ENCODE measurements around the gene PRR22.
"Not testable (repeated sequence)": the region's sequence is repeated elsewhere in the genome, so short reads cannot be mapped to it uniquely, and the experiment has no call there.

The PRR22 gene

DNA sequence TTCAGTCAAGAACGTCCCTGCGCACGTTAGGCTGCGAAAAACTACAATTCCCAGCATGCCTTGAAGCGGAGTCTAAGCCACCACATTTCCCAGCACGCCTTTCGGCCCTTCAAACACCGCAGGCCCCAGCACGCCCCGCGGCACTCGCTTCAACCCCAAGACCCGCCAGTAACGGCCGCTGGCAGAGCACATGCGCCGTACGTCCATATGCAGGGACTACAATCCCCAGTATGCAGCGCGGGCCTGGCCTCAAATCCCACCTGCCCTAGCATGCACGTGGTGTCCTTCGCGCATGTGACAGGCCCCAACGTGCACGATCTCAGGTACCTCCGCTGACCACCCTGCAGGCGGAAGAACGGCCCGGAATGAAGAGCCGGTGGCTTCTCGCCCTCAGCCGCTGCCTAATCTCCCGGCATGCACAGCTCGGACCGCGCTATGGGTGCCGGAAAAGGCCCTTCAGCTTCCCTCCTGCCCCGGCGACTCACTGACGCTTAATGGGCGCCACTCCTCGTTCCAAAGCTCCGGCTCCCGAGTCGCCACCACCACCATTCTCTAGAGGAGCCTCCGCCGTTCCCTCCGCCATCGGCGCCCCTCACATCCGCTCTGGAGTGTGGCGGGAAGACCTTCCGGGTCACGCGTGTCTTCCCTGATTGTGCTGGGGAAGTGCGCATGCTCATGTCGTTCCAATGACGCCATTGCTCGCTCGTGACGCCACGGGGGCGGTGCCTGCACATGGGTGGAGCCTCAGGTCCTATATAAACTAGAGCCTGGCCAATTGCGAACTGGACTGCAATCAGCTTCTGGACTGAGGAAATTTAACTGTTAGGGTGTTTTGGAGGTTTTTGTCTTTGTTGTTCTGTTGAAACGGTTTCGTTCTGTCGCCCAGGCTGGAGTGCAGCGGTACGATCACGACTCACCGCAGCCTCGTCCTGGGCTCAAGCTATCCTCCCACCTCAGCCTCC, 6.3 kb upstream of the PRR22 start, which contains the start of gene DUS3L:
Gene DUS3L, minus strand, starts transcription at position 605 of the 962 bp plus-strand sequence. Its CDS starts 22 bp downstream, at position 583.
- peak; percentile 91 for DNase-seq

DNA sequence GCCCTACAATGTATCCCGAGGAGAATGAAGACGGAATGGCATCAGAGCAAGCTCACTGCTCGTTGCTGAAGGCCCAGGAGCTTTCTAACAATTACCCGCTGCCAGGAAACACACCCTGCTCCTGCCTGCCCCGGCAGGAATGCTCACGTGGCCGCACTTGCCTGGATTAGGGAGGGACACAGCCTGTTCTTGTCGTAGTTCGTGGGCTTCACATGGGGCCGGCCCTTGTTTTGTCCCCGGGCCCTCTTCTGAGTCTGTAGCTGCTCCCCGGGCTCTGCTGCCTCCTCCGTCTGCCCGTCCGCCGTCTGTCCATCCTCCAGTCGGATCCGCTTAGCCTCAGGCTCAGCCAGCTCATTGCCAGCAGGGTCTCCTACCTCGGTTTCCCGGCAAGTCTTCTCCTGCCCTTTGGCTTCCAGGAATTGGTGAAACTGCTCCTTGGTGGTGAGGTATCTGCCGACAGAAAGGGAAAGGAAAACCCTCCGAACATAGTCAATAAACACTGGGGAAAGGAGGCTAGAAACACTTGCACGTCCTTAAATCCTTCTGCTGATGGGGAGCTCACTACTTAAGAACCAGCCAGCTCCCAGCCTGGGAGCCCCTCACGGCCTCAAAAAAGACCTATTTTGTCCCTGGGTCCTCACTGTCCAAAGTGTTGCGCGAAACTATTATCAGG, 5.5 kb upstream of the PRR22 start:
- DNase-seq = no peak

DNA sequence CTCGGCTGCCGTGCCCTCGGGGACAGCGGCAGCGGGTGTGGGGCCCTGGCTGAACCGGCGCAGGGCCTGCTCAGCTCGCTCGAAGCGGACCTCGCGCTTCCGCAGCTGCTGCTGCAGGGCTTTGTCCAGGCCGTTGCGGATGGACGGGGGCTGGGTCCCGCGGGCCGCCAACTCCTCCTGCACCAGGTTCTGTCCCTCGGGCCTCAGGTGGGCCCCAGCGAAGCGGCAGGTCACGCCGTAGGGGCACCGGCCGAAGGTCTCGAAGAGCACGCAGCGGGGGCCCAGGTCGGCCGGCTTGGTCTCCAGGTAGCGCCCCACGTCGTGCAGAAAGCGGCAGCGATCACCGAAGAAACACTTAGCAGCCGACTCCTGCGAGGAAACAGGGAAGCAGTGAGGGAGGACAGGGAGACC, 4.8 kb upstream of the PRR22 start:
- no peak for DNase-seq

DNA sequence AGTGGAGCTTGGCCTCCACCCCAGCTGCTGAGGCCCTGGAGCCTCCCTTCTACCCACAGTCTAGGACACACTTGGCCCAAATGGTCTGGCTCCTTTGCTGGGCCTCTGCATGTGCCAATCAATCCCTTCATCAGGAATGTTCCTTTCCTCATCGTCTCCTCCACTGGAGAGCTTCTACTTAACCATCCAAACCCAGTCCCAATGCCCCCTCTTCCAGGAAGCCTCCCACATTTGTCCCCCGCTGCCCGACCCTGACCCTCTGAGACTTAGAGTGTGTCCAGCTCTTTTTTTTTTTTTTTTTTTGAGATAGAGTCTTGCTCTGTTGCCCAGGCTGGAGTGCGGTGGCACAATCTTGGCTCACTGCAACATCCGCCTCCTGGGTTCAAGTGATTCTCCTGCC, 3.9 kb upstream of the PRR22 start:
- no peak for DNase-seq

DNA sequence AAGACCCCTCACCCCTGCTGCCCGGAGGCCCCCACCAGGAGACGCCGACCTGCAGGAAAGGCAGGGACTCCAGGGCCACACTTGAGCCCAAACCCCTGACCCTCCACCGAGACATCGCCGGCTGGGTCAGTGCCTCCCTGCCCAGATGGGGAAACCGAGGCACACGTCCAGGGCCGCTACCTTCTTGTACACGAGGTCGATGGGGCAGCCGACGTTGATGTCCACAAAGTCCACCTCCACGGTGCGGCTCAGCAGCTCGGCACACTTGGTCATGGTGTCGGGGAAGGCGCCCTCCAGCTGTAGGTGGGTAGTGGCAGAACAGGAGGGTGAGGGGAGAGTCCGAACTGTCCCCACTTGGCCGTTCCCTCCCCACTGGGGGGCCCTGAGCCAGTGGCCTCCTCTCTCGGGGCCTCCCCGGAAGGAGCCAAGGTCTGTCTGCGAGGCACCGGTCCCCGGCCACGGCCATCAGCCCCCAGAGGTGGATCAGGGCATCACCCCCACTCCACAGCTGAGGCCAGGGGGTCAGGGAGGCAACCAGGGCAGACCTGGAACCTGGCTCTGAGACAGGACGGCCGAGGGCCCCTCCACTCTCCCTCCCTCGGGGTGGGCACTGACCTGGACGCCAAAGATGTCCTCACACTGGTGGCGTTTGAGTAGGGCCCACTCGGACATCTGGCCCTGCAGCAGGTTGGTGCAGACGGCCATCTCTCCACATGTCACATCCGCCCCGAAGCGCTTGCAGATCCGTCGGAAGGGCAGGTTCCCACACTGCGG, 3.0 kb upstream of the PRR22 start:
- no peak for DNase-seq

DNA sequence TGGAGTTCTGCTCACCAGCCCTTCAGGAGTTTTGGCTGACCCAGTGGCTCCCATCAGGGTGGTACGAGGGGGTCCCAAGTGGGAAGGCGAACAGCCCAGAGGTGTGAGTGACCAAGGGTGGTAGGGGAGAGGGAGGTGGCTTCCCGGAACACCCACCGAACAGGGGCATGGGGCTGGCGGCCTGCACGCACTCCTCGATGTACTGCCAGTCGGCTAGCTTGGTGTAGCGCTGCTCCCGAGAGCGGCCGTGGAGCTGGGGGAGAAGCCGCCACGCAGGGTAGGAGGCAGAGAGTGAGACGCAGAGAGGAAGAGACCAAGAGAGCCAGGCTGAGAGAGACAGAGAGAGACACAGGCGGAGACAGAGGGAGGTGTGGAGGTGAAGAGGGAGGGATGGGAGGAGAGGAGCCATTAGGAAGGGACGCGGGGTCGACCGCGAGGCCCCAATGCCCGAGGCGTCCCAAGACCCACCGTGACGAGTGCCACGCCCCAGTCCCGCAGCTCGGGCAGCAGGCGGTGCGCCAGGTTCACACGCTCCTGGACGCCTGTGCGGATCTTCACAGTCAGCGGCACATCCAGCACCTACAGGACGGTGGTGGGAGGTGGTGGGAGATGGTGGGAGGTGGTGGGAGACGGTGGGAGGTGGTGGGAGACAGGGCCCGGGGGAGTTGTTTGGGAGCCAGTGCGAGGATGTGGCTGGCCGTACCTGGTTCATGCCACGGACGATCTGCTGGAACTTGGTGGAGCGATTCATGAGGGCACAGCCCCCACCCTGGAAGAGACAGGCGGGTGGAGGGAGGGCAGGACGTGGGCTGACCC, 2.3 kb upstream of the PRR22 start:
- DNase-seq = no peak

DNA sequence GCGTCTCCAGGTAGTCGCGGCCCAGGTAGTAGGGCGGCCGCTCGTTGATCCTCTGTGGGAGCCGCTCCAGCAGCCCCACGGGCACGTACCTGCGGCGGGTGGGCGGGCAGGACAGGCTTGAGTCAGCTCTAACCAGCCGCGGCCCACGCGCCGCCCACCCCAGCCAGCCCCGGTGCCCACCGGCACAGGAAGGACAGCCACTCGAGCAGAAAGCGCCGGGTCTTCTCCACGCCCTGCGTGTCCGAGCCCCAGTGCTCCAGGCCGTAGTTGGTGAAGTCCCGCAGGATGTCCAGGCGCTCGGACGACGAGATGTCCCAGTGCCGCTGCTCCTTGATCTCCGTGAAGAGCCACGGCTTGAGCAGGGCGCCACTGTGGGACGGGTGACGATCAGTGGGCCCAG, 877 bp upstream of the PRR22 start:
- DNase-seq = no peak

DNA sequence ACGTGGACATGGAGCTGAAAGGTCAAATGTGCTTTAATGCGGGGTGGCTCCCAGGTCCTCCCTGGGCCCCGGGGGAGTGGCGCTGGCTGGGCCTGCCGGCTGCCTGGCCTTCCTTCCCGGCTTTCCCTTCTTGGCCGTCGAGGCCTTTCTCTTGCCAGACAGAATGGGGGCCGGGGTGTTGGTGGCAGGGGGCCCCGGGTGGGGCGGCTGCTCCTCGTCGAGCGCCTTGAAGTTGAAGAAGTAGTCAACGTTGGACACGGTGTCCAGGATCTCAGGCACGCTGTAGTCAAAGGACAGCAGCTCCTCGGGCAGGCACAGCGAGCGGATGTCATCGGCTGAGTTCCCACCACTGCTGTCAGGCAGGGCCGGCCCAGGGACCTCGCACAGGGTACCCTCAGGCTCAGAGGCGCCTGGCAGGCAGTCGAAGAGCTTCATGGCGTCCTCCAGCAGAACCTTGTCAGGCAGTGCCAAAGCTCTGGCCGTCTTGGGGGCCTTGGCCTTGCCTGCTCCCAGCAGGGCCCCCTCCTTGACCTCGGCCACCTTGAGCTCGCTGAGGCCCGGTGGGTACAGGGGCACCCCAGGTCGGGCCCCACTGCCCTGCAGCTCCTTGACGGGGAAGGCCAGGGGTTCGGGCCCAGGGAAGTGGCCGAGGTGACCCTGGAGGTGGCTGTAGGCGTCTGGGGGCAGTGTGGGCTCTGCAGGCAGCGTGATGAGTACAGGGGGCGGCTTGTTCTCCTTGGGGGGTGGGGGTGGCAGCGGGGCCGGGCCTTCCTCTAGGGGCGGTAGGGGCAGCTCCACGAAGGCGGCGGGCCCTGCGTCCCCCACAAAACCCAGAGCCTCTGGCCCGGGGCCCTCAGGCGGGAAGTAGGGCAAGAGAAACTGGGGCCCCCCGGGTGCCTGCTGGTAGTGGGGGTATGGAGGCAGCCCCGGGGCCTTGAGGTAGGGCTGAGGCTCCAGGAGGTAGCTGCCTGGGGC, 1.3 kb downstream of the PRR22 start:
- DNase-seq = no peak

DNA sequence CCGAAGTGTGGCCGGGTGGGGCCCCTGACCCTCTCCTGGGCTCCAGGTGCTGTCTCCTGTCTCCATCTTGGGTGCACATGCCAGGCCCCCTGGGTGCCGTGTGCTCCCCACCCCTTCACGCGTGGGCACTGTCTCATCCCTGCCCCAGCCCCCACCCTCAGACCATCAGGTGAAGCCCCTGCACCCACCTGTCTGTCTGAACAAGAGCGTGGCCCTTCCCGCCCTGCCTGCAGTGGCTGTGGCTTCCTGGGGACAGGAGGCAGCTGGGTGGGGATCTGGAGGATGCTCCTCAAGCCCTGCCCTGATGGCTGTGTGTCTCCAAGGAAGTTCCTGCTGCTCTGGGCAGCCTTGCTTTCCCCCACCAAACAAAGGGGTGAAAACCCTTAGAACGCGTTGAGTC, 2.2 kb downstream of the PRR22 start:
- no peak for DNase-seq

DNA sequence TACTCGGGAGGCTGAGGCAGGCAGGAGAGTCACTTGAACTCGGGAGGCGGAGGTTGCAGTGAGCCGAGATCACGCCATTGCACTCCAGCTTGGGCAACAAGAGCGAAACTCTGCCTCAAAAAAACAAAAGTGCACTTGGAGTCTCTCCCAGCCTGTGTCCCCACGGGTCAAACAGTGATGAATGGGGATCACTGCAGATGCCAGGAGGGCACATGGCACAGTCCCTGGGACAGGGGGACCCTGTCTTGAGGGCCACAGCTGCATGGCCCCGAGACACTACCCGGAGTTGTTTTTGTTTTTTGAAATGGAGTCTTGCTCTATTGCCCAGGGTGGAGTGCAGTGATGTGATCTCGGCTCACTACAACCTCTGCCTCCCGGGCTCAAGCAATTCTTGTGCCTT, 3.6 kb downstream of the PRR22 start:
- DNase-seq = not testable (repeated sequence)

DNA sequence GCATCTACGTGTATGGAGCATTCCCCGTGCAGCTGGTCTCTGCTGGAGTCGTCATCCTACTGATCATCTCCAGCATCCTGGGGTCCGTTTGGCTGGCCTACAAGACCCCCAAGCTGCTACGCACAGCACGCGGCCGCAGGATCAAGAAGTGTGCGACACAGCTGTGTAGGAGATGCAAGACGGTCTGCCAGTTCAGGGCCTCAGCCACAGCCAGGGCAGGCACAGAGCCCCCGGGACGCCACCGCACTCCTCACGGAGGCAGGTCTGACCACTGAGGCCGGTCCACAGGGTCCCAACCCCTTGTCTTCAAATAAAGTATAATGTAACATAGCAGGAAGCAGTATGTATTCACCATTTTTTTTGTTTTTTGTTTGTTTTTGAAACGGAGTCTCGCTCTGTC, 6.1 kb downstream of the PRR22 start:
- DNase-seq = no peak

DNA sequence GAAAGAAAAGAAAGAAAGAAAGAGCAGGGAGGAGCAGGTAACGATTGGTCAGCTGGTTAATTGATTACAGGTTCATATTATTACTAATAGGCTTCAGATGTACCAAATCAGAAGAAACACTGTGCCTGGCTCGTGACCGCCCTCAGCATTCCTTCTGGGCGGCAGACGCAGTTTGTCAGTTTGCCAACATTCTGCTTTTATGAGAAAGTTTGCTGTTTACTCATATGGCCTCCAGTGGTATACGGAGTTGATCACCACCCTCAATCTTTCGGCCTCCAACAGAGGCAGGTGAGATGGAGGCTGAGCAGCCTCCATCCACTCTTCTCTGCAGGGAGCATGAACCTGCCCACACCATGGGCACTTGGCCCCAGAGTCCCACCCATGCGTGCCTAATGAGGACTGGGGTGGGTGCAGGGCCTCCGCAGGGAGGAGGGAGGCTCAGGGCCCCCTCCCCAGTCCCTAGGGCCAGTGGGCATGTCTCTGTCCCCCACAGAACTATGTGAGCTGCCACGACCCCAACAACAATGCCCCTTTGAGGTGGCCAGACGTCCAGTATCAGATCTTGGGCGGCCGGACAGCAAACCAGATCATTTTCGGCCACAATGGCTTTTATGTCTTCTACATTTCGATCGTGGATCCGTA, 8.8 kb downstream of the PRR22 start:
- DNase-seq = no peak

DNA sequence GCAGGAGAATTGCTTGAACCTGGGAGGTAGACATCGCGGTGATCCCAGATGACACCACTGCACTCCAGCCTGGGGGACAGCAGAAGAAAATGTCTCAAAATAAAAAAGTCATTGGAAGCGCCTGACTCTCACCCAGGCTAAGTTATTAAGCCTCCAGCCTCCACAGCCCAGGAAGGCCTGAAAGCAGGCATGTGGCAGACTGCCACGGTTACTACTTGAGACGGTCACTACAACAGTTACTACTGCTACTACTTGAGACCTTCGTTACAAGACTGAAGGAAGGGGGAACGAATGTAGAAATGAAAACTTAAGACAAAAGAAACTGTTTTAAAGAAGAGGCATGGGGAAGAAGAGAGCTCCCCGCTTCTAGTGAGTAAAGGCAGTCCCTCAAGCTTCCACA, 9.6 kb downstream of the PRR22 start:
- no peak for DNase-seq

DNA sequence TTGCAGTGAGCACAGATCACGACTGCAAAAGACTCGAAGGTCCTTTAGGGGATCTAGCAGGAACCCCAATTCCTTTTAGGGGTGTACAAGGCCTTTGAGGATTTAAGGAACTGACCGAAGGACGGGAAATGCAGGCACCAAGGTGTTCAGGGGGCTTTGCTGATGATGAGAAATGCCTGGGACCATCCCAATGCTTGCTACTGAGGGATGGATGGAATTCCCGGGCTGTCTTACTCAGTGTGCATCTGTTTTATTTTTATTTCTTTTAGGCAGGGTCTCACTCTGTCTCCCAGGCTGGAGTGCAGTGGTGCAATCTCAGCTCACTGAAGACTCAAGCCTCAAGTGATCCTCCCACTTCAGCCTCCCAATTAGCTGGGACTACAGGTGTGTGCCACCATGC, 11.3 kb downstream of the PRR22 start:
- DNase-seq = no peak

DNA sequence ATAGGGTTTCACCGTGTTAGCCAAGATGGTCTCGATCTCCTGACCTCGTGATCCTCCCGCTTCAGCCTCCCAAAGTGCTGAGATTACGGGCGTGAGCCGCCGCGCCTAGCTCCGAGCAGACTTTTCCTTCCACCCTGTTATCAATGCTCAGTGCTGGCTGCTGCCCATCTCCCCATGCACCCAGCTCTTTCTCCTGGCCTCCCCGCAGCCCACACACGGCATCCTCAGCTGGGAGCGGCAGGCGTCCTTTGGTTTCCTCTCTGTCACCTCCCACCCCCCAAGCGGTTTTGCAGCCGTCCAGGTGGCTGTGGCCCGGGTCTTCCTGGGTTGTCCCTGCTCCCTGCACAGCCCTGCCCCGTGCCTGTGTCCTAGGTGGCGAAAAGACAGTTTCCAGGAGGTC, 12.1 kb downstream of the PRR22 start:
- DNase-seq = no peak

DNA sequence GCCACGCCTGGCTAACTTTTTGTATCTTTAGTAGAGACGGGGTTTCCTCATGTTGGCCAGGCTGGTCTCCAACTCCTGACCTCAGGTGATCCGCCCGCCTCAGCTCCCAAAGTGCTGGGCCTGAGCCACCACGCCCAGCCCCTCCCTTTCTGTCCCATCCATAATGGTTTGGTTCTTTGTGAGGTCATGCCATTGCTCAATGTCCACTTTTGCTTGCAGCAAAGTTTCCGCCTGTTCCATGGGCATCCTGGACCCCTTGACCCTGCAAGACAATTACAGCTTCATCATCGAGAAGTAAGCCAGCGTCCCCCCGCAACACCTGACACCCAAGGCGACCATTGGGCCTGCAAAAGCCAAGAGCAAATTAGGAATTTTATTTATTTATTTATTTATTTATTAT, 16.6 kb downstream of the PRR22 start:
- no peak for DNase-seq

DNA sequence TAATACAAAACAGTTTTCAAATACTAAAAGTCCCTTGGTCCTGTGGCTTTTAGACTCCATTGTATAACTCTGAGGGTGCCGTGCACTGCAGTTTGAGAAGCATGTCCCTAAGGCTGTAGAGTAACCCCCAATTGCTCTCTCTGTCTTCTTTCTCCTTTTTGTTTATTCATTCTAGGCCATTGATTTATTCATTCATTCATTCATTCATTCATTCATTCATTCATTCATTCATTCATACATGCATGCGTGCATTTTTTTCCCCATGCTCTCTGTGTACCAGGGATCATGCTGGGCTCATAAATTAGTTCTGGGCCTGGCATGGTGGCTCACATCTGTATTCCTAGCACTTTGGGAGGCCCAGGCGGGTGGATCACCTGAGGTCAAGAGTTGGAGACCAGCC, 19.3 kb downstream of the PRR22 start:
- no peak for DNase-seq

DNA sequence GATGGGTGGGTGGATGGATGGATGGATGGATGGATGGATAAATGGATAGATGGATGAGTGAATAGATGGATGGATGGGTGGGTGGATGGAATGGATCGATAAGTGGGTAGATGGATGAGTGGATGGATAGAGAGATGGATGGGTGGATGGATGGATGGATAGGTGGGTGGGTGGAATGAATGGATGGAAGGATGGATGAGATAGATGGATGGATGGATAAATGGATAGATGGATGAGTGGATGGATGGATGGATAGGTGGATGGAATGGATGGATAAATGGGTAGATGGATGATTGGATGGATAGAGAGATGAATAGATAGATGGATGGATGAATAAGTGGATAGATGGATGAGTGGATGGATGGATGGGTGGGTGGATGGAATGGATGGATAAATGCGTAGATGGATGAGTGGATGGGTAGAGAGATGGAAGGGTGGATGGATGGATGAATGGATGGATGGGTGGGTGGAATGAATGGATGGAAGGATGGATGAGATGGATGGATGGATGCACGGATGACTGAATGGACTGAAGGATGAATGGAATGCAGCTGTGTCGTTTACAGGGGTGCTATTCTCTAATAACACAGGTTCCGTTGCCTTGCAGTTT, 21.8 kb downstream of the PRR22 start:
- no peak for DNase-seq

DNA sequence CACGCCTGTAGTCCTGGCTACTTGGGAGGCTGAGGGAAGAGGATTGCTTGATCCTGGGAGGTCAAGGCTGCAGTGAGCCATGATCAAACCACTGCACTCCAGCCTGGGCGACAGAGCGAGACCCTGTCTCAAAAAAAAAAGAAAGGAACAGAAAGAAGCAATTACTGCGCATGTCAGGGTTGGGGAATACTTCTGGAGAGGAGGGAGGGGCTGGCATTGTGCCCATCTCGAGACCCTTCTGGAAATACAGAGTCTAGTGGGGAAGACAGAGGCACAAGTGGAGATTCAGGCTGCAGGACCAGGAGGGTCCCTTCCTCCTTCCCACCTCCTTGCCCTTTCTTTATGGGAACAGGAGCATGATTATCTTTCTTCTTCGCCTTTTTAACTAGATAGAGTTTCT, 30.8 kb downstream of the PRR22 start:
- DNase-seq = no peak

DNA sequence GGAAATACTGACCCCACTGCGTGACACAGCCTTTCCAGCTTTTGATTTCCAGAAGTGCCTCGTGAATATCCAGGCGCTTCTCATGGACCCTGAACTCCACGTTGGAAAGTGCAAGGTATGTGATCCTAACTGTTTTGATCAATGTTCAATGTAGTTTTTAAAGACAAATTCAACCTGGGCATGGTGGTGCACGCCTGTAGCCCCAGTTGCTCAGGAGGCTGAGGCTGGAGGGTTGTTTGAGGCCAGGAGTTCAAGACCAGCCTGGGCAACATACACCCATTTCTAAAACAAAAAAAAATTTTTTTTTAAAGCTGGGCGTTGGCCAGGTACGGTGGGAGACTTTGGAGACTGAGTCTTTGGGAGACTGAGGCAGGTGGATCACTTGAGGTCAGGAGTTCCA, 32.8 kb downstream of the PRR22 start:
- no peak for DNase-seq

Data from effector CD8-positive, alpha-beta T cell (primary cell).